Retinal pigment epithelial cell (primary cell): Measurements from ENCODE around the gene HSH2D.

Experiments
- DNase-seq: peaks from one replicate; pipeline ENCODE4 v3.0.0-alpha.2; 2010; ENCODE audit warnings: low read depth
- H3K4me3 ChIP-seq: 2 replicates; pipeline ENCODE4 v1.5.1; 2011; ENCODE audit warnings: mild to moderate bottlenecking, low read length, control low read depth, moderate library complexity
- CTCF ChIP-seq: conservative IDR thresholded peaks from 2 replicates; pipeline ENCODE4 v1.5.1; 2011; ENCODE audit warnings: low read depth, low read length, control low read depth, inconsistent platforms

Gene HSH2D

GRCh38 chr19:16185123-16185767 is 41.8 kb downstream of the HSH2D start, which contains the start of gene FAM32A:
TSS of gene FAM32A (plus strand) at chr19:16185410. CDS start at chr19:16185443, 33 bp downstream.
- peak within 1 kb of the TSS; percentile 99 for H3K4me3 ChIP-seq
- TF ChIP-seq CTCF, result peak; percentile 11
- DNase-seq, result peak; percentile 96

- DNase-seq, result no peak
- TF ChIP-seq CTCF, result peak; percentile 57
These were observed 42.3 kb downstream of the HSH2D start for GRCh38 chr19:16185768-16186123.

GRCh38 chr19:16188521-16188920 is 45.0 kb downstream of the HSH2D start:
- no peak for DNase-seq
- H3K4me3 ChIP-seq, result no peak overlapping the region
- TF ChIP-seq CTCF, result no peak

More at GRCh38 chr19:16185768-16186123, 42.3 kb downstream of the HSH2D start:
- peak overlapping the region; percentile 99 for H3K4me3 ChIP-seq

- DNase-seq, result no peak
- TF ChIP-seq CTCF, result no peak
These were observed 46.7 kb downstream of the HSH2D start for GRCh38 chr19:16190198-16190597.

GRCh38 chr19:16190736-16191135 is 47.3 kb downstream of the HSH2D start:
- no peak overlapping the region for H3K4me3 ChIP-seq
- no peak for DNase-seq
- no peak for TF ChIP-seq CTCF

More at GRCh38 chr19:16190198-16190597, 46.7 kb downstream of the HSH2D start:
- H3K4me3 ChIP-seq, result no peak overlapping the region

- DNase-seq, result no peak
- H3K4me3 ChIP-seq, result no peak overlapping the region
- no peak for TF ChIP-seq CTCF
These were observed 47.9 kb downstream of the HSH2D start for GRCh38 chr19:16191216-16191908.

- no peak for TF ChIP-seq CTCF
- no peak overlapping the region for H3K4me3 ChIP-seq
- peak; percentile 52 for DNase-seq
These were observed 50.0 kb downstream of the HSH2D start for GRCh38 chr19:16193466-16193865.
